Adrenal gland (tissue), 12 donors: ENCODE measurements around the gene SGSH. TPM values are rescaled to one million over a fixed set of nuclear protein-coding genes. Genes with fewer than 3 reads are reported as not detected.

Experiments
- DNase-seq, 7 donors: peaks; one replicate each; pipeline ENCODE4 v3.0.0-alpha.2; 2019 to 2020
- H3K27ac ChIP-seq, 5 donors: fragments of 200-600 bp; sonication (generic) in 4 of 5; 1 replicate in 3 of 5; 2 replicates in 2 of 5; pipeline versions ENCODE4 v1.5.1 to v1.8.0; 2016 to 2020; ENCODE audit warnings: mild to moderate bottlenecking in 1 of 5
- H3K27me3 ChIP-seq: fragments of 200-600 bp; 2 replicates; pipeline ENCODE4 v1.8.0; 2021
- H3K36me3 ChIP-seq, 2 donors: fragments of 200-600 bp; replicated peaks in 1 of 2; 1 replicate in 1 of 2; 2 replicates in 1 of 2; pipeline versions ENCODE4 v1.5.1 to v1.8.0; 2018 to 2022
- H3K4me1 ChIP-seq, 2 donors: fragments of 200-600 bp; replicated peaks in 1 of 2; 1 replicate in 1 of 2; 2 replicates in 1 of 2; pipeline versions ENCODE4 v1.5.1 to v1.8.0; 2018 to 2021
- H3K4me3 ChIP-seq, 4 donors: fragments of 200-600 bp; sonication (generic) in 3 of 4; one replicate each; pipeline ENCODE4 v1.5.1; 2016 to 2018
- H3K9me3 ChIP-seq, 3 donors: fragments of 200-600 bp; sonication (generic) in 1 of 3; replicated peaks in 1 of 3; 1 replicate in 2 of 3; 2 replicates in 1 of 3; pipeline versions ENCODE4 v1.5.1 to v1.8.0; 2016 to 2021
- CTCF ChIP-seq, 6 experiments: fragments of 450-650 bp in 4 of 6; fragments of 200-600 bp in 2 of 6; sonication (generic) in 1 of 6; IDR thresholded peaks; 1 replicate in 5 of 6; 2 replicates in 1 of 6; pipeline versions ENCODE4 v1.5.1 to v1.8.0; 2016 to 2021; ENCODE audit warnings: antibody characterized with exemption in 6 of 6, mild to moderate bottlenecking in 2 of 6, moderate library complexity in 1 of 6
- POLR2A ChIP-seq, 2 donors: fragments of 450-650 bp; IDR thresholded peaks; one replicate each; pipeline ENCODE4 v1.6.1; 2017; ENCODE audit warnings: antibody characterized with exemption in 2 of 2, mild to moderate bottlenecking in 2 of 2, moderate library complexity in 1 of 2
- WGBS, 4 donors: extraction: QIAGEN DNeasy Blood & Tissue Kit in 2 of 4; methylation state at CpG; one replicate each; pipeline versions ENCODE4 v1.1.5 to v1.1.7; 2013 to 2017; 5-methylcytosine and 5-hydroxymethylcytosine counted together
- intact Hi-C, 2 donors: fragments of 100-400 bp; cut with DNase I; formaldehyde crosslinking; loops; one replicate each; pipeline versions ENCODE4 v1.14.1 to v1.15.0; 2022 to 2023
- polyA plus RNA-seq, 3 donors: library from polyadenylated mRNA; stranded (reverse); fragments of 200-250 nt in 2 of 3; fragments of 350-450 nt in 1 of 3; fragmentation: Illumina TruSeq in 1 of 3; extraction: RNeasy Lipid Tissue Mini Kit (QIAGEN cat#74804) in 1 of 3; gene quantifications; one replicate each; pipeline ENCODE4 v1.2.3, GENCODE V29; 2013 to 2014
- total RNA-seq, 9 donors: library from RNA; depleted of rRNA in 4 of 9; stranded (reverse); fragments of >200 nt in 4 of 9; fragments of 120-200 nt in 1 of 9; fragmentation: NEBNext Ultra II Directional in 1 of 9; extraction: Animal tissue kit (Norgen Biotek cat#: 25700) in 1 of 9; gene quantifications; one replicate each; pipeline versions ENCODE4 v1.1.0 to v1.2.4, GENCODE V29; 2013 to 2023
- donor health status: healthy with polysubstance abuse.
- donor health status: Bipolar disorder and iron deficiency.
- donor health status: DM: yes; HTN: yes; CAD: no.
- donor health status: DM: no; HTN: no; CAD: no.
- donor health status: DM: no; HTN: no; CAD: no.
- donor health status: DM: yes; HTN: yes; CAD: no.

Gene SGSH
- total and polyA plus RNA-seq, 12 donors: 33.3 to 194 (median 89.3) TPM

- Histone ChIP-seq H3K36me3 (peaks cover 0 to 1% of the 10 kb centered on the region in 2 donors), H3K4me3 (no peak overlapping the region), H3K27ac (peak overlapping the region in 1 of 5 donors; percentile 47), H3K27me3 (no peaks in the 10 kb centered on the region), H3K9me3 (no peaks in the 10 kb centered on the region), H3K4me1 (peaks cover 27 to 43% of the 10 kb centered on the region in 2 donors)
- 78 to 85% (median 81%) methylated on average over 14 of the region's 14 CpGs for whole genome bisulfite sequencing, 4 donors
- intact Hi-C loops: no loop called here
- TF ChIP-seq CTCF (IDR thresholded peaks at IDR 0.05) (no peak), POLR2A (IDR thresholded peaks at IDR 0.05) (no peak)
- no peak for DNase-seq
Measured at GRCh38 chr17:80257716-80258213, 37.6 kb upstream of the SGSH start.

GRCh38 chr17:80256034-80256350, 35.9 kb upstream of the SGSH start:
- intact Hi-C loops: no loop called here

GRCh38 chr17:80254396-80255251, 34.5 kb upstream of the SGSH start:
- 35 to 53% (median 43%) methylated on average over 12 to 13 of the region's 13 CpGs for WGBS, 4 donors
- Histone ChIP-seq H3K27ac (peak overlapping the region; percentile 85 to 95 (median 90)), H3K4me1 (peaks cover 14 to 28% of the 10 kb centered on the region in 2 donors), H3K4me3 (no peak overlapping the region), H3K9me3 (no peaks in the 10 kb centered on the region), H3K36me3 (peaks cover 0 to 14% of the 10 kb centered on the region in 2 donors), H3K27me3 (no peaks in the 10 kb centered on the region)
- TF ChIP-seq CTCF (IDR thresholded peaks at IDR 0.05): no peak
- TF ChIP-seq POLR2A (IDR thresholded peaks at IDR 0.05): peak in 1 of 2 donors; percentile 63
- intact Hi-C loops: no loop called here
- DNase-seq: peak; percentile 66 to 92 (median 86)

More at GRCh38 chr17:80256034-80256350, 35.9 kb upstream of the SGSH start:
- H3K9me3 ChIP-seq: no peaks in the 10 kb centered on the region
- no peak overlapping the region for H3K4me3 ChIP-seq
- no peak for TF ChIP-seq POLR2A (IDR thresholded peaks at IDR 0.05)
- no peak for TF ChIP-seq CTCF (IDR thresholded peaks at IDR 0.05)
- H3K27ac ChIP-seq: peak overlapping the region in 4 of 5 donors; percentile 85 to 95 (median 90)
- 95 to 100% (median 98%) methylated on average over 5 of the region's 5 CpGs for WGBS, 4 donors
- no peaks in the 10 kb centered on the region for H3K27me3 ChIP-seq
- peaks cover 14 to 31% of the 10 kb centered on the region in 2 donors for H3K4me1 ChIP-seq
- H3K36me3 ChIP-seq: peaks cover 0 to 14% of the 10 kb centered on the region in 2 donors
- no peak for DNase-seq

GRCh38 chr17:80253631-80254395, 33.7 kb upstream of the SGSH start:
- intact Hi-C loops: no loop called here
- H3K27ac ChIP-seq: peak overlapping the region; percentile 85 to 95 (median 90)
- H3K27me3 ChIP-seq: no peaks in the 10 kb centered on the region
- WGBS, 4 donors: 87 to 93% (median 90%) methylated on average over 13 to 21 of the region's 21 CpGs
- H3K9me3 ChIP-seq: no peaks in the 10 kb centered on the region
- H3K36me3 ChIP-seq: peaks cover 0 to 19% of the 10 kb centered on the region in 2 donors
- no peak overlapping the region for H3K4me3 ChIP-seq
- no peak for DNase-seq
- peaks cover 14 to 25% of the 10 kb centered on the region in 2 donors for H3K4me1 ChIP-seq
- TF ChIP-seq CTCF (IDR thresholded peaks at IDR 0.05) (no peak), POLR2A (IDR thresholded peaks at IDR 0.05) (no peak)
